NT2/D1 (cell line): ENCODE results near the gene APOO.

Experiments used
- DNase-seq: peaks from one replicate; pipeline ENCODE4 v3.0.0-alpha.2; 2011; ENCODE audit warnings: low read depth, low spot score
- H3K27me3 ChIP-seq: 2 replicates; pipeline ENCODE4 v1.6.0; 2011; ENCODE audit warnings: mild to moderate bottlenecking; ENCODE audit not compliant: insufficient read length, insufficient read depth
- H3K36me3 ChIP-seq: 2 replicates; pipeline ENCODE4 v1.6.1; 2011; ENCODE audit warnings: mild to moderate bottlenecking, low read length, mixed read lengths; ENCODE audit not compliant: insufficient read depth, insufficient read length
- H3K4me1 ChIP-seq: 2 replicates; pipeline ENCODE4 v1.5.1; 2011; ENCODE audit not compliant: insufficient read depth, insufficient read length
- H3K4me3 ChIP-seq: 2 replicates; pipeline ENCODE4 v1.5.1; 2011; ENCODE audit warnings: low read depth; ENCODE audit not compliant: insufficient read length
- H3K9ac ChIP-seq: 2 replicates; pipeline ENCODE4 v1.6.0; 2011; ENCODE audit warnings: low read depth; ENCODE audit not compliant: insufficient read length
- H3K9me3 ChIP-seq: 2 replicates; pipeline ENCODE4 v1.5.1; 2011; ENCODE audit warnings: mild to moderate bottlenecking, low read length; ENCODE audit not compliant: insufficient read depth
- SUZ12 ChIP-seq: IDR thresholded peaks from 2 replicates; pipeline ENCODE4 v1.6.1; 2011; ENCODE audit not compliant: insufficient read length, insufficient read depth; ENCODE audit errors: extremely low read depth
- YY1 ChIP-seq: IDR thresholded peaks from 2 replicates; pipeline ENCODE4 v1.6.1; 2011; ENCODE audit not compliant: insufficient read length, insufficient read depth
- ZNF274 ChIP-seq: IDR thresholded peaks from 2 replicates; pipeline ENCODE4 v1.6.1; 2011; ENCODE audit warnings: mild to moderate bottlenecking, low read depth, low read length

The APOO gene

GRCh38 chrX:23817979-23818336 lies 89.8 kb downstream of the APOO start:
- DNase-seq: no peak
- Histone ChIP-seq H3K4me1 (no peaks in the 10 kb centered on the region), H3K4me3 (no peak overlapping the region), H3K9me3 (no peaks in the 10 kb centered on the region), H3K27me3 (no peaks in the 10 kb centered on the region), H3K36me3 (no peaks in the 10 kb centered on the region), H3K9ac (no peak overlapping the region)
- TF ChIP-seq SUZ12 (no peak), ZNF274 (no peak), YY1 (no peak)

GRCh38 chrX:23816179-23816578 lies 91.6 kb downstream of the APOO start:
- H3K4me1 ChIP-seq: no peaks in the 10 kb centered on the region
- no peaks in the 10 kb centered on the region for H3K9me3 ChIP-seq
- no peak for TF ChIP-seq ZNF274
- TF ChIP-seq YY1: no peak
- no peak for TF ChIP-seq SUZ12
- DNase-seq: no peak
- H3K4me3 ChIP-seq: no peak overlapping the region
- H3K27me3 ChIP-seq: no peaks in the 10 kb centered on the region
- H3K9ac ChIP-seq: no peak overlapping the region
- no peaks in the 10 kb centered on the region for H3K36me3 ChIP-seq

- TF ChIP-seq YY1 (no peak), SUZ12 (no peak), ZNF274 (no peak)
- no peak for DNase-seq
- H3K9me3 ChIP-seq: no peaks in the 10 kb centered on the region
- H3K4me3 ChIP-seq: no peak overlapping the region
- H3K36me3 ChIP-seq: no peaks in the 10 kb centered on the region
- no peaks in the 10 kb centered on the region for H3K4me1 ChIP-seq
- no peaks in the 10 kb centered on the region for H3K27me3 ChIP-seq
- no peak overlapping the region for H3K9ac ChIP-seq
Measured at GRCh38 chrX:23815376-23815775, 92.4 kb downstream of the APOO start.

- Histone ChIP-seq H3K27me3 (no peaks in the 10 kb centered on the region), H3K9ac (no peak overlapping the region), H3K9me3 (no peaks in the 10 kb centered on the region), H3K4me1 (no peaks in the 10 kb centered on the region), H3K36me3 (no peaks in the 10 kb centered on the region), H3K4me3 (no peak overlapping the region)
- DNase-seq: no peak
- TF ChIP-seq ZNF274: no peak
- no peak for TF ChIP-seq YY1
- TF ChIP-seq SUZ12: no peak
Measured at GRCh38 chrX:23813808-23814207, 93.9 kb downstream of the APOO start.

GRCh38 chrX:23811656-23812055 lies 96.1 kb downstream of the APOO start:
- no peak for DNase-seq
- no peaks in the 10 kb centered on the region for H3K4me1 ChIP-seq
- H3K9me3 ChIP-seq: no peaks in the 10 kb centered on the region
- H3K9ac ChIP-seq: no peak overlapping the region
- TF ChIP-seq ZNF274 (no peak), SUZ12 (no peak), YY1 (no peak)
- no peak overlapping the region for H3K4me3 ChIP-seq
- no peaks in the 10 kb centered on the region for H3K27me3 ChIP-seq
- no peaks in the 10 kb centered on the region for H3K36me3 ChIP-seq

GRCh38 chrX:23811108-23811651 lies 96.6 kb downstream of the APOO start:
- no peak for TF ChIP-seq SUZ12
- TF ChIP-seq ZNF274: no peak
- no peak for TF ChIP-seq YY1
- no peak for DNase-seq
- Histone ChIP-seq H3K27me3 (no peaks in the 10 kb centered on the region), H3K9ac (no peak overlapping the region), H3K36me3 (no peaks in the 10 kb centered on the region), H3K4me1 (no peaks in the 10 kb centered on the region), H3K9me3 (no peaks in the 10 kb centered on the region), H3K4me3 (no peak overlapping the region)

GRCh38 chrX:23810279-23810678 lies 97.5 kb downstream of the APOO start:
- no peaks in the 10 kb centered on the region for H3K4me1 ChIP-seq
- H3K9ac ChIP-seq: no peak overlapping the region
- TF ChIP-seq ZNF274: no peak
- no peak for TF ChIP-seq SUZ12
- no peak for TF ChIP-seq YY1
- no peaks in the 10 kb centered on the region for H3K27me3 ChIP-seq
- H3K36me3 ChIP-seq: no peaks in the 10 kb centered on the region
- no peak for DNase-seq
- no peaks in the 10 kb centered on the region for H3K9me3 ChIP-seq
- H3K4me3 ChIP-seq: no peak overlapping the region
